Ishikawa (cell line): ENCODE results near the gene CXorf49.

Experiments
- EP300 ChIP-seq: IDR thresholded peaks from 2 replicates; pipeline ENCODE4 v1.6.1; 2012; ENCODE audit warnings: borderline replicate concordance
- REST ChIP-seq: IDR thresholded peaks from 2 replicates; pipeline ENCODE4 v1.6.1; 2012; ENCODE audit warnings: low read depth, mild to moderate bottlenecking
- TCF12 ChIP-seq: IDR thresholded peaks from 2 replicates; pipeline ENCODE4 v1.6.1; 2012; ENCODE audit warnings: low read depth

- TF ChIP-seq EP300 (no peak), TCF12 (no peak), REST (no peak)
These were observed 52.3 kb downstream of the CXorf49 start for GRCh38 chrX:71665747-71666146.
